ENCODE measurements around the gene PRKAR2A.

DNA sequence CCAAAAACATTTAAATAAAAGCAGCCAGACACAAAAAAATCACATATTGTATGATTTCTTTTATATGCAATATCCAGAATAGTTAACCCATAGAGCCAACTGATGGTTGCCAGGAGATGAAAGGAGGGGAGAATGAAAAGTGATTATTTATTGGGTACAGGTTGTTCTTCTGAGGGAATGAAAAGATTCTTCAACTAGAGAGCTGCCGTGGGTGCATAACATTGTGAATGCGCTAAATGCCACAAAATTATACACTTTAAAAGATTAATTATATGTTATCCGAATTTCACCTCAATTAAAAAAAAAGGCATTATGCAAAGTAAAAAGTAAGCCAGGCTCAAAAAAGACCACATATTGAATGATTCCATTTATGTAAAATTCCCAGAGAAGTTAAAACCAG is 36.1 kb downstream of the PRKAR2A start:
- TF ChIP-seq, protein P1, sequence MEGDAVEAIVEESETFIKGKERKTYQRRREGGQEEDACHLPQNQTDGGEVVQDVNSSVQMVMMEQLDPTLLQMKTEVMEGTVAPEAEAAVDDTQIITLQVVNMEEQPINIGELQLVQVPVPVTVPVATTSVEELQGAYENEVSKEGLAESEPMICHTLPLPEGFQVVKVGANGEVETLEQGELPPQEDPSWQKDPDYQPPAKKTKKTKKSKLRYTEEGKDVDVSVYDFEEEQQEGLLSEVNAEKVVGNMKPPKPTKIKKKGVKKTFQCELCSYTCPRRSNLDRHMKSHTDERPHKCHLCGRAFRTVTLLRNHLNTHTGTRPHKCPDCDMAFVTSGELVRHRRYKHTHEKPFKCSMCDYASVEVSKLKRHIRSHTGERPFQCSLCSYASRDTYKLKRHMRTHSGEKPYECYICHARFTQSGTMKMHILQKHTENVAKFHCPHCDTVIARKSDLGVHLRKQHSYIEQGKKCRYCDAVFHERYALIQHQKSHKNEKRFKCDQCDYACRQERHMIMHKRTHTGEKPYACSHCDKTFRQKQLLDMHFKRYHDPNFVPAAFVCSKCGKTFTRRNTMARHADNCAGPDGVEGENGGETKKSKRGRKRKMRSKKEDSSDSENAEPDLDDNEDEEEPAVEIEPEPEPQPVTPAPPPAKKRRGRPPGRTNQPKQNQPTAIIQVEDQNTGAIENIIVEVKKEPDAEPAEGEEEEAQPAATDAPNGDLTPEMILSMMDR (IDR thresholded peaks at IDR 0.05 in 4 of 5, conservative IDR thresholded peaks at IDR 0.05 in 1 of 5): no peak
- no peak for TF ChIP-seq POLR2A (IDR thresholded peaks at IDR 0.05)

All from gastrocnemius medialis (tissue), 4 donors.